ENCODE data around the gene CCDC51. TPM values are rescaled to one million over a fixed set of nuclear protein-coding genes. Genes with fewer than 3 reads are reported as not detected.

The CCDC51 gene
- total and polyA plus RNA-seq, 2 of the 13 experiments (the other 11 are each of a cell fraction or from before 2014, with no cell fraction given): 18.1 to 29.4 TPM

DNA sequence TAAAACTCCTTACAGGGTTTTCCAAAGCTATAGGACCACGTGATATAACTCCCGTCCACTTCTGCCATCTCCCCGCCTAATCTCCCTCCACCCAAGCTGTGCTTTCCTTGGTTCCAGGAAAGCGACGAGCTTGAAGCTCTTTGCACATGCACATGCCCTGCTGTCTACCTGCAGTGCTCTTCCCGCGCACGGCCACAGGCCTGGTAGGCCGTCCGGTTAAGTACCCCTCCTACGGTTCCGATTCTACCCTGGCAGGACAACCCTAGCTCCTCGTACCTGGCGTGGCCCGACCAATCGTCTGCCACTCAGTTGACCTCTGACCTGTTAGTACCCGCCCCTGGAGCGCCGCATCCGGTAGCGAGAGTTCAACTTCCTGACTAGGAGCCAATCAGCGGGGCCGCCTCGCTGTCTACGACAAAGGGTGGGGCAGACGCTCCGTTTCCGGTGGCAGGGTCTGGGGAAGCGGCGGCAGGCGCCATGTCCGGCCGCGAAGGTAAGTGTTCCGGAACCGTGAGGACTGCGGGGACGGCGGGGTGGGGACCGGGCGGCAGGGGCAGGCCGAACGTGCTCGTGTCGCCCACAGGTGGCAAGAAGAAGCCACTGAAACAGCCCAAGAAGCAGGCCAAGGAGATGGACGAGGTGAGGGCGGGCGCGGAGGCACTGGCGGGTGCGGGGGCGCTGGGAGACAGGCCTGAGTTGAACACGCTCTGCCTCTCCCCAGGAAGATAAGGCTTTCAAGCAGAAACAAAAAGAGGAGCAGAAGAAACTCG is at the start of gene CCDC51, which contains the start of gene TMA7 (continued):
- TF ChIP-seq, protein P1, sequence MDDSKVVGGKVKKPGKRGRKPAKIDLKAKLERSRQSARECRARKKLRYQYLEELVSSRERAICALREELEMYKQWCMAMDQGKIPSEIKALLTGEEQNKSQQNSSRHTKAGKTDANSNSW (CRISPR knock-in tag; IDR thresholded peaks at IDR 0.05; ENCODE audit: borderline replicate concordance): no peak; the same call in 1 of the 2 replicates
- TF ChIP-seq, protein P2, sequence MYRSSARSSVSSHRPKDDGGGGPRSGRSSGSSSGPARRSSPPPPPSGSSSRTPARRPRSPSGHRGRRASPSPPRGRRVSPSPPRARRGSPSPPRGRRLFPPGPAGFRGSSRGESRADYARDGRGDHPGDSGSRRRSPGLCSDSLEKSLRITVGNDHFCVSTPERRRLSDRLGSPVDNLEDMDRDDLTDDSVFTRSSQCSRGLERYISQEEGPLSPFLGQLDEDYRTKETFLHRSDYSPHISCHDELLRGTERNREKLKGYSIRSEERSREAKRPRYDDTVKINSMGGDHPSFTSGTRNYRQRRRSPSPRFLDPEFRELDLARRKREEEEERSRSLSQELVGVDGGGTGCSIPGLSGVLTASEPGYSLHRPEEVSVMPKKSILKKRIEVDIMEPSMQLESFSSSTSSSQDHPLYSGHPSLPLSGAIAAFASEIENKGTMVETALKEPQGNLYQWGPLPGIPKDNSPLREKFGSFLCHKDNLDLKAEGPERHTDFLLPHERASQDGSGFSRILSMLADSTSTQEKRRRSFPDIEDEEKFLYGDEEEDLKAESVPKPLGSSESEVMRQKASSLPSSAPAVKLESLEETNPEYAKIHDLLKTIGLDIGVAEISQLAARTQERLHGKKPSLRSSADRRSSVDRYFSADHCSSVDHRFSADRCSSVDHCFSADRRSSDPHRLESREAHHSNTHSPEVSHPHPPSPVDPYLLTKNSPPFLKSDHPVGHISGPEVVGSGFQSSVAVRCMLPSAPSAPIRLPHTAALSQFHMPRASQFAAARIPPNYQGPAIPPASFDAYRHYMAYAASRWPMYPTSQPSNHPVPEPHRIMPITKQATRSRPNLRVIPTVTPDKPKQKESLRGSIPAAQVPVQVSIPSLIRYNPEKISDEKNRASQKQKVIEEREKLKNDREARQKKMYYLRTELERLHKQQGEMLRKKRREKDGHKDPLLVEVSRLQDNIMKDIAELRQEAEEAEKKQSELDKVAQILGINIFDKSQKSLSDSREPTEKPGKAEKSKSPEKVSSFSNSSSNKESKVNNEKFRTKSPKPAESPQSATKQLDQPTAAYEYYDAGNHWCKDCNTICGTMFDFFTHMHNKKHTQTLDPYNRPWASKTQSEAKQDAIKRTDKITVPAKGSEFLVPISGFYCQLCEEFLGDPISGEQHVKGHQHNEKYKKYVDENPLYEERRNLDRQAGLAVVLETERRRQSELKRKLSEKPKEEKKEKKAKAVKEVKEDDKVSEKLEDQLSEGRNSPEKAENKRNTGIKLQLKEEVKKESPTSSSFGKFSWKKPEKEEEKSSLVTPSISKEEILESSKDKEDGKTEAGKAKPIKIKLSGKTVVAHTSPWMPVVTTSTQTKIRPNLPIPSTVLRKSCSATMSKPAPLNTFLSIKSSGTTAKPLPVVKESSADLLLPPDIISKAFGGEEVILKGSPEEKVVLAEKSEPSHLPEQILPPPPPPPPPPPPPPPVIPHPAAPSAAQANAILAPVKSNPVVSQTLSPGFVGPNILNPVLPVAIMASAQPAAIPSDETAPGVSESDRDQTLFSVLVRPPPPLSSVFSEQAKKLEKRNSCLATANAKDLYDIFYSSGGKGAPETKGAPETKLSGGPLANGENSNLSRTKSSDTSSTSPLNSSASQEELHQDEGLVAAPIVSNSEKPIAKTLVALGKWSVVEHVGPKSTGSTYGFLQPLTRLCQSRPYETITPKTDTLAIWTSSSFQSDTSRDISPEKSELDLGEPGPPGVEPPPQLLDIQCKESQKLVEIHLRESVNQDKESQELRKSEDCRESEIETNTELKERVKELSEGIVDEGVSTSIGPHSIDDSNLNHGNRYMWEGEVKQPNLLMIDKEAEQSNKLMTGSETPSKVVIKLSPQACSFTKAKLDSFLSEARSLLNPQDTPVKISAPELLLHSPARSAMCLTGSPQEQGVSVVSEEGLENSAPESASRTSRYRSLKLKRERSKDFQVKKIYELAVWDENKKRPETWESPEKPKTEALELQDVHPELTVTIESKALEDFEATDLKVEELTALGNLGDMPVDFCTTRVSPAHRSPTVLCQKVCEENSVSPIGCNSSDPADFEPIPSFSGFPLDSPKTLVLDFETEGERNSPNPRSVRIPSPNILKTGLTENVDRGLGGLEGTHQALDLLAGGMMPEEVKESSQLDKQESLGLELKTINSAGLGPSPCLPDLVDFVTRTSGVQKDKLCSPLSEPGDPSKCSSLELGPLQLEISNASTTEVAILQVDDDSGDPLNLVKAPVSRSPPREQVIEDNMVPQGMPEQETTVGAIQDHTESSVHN (CRISPR knock-in tag; IDR thresholded peaks at IDR 0.05): no peak
- TF ChIP-seq, protein P3, sequence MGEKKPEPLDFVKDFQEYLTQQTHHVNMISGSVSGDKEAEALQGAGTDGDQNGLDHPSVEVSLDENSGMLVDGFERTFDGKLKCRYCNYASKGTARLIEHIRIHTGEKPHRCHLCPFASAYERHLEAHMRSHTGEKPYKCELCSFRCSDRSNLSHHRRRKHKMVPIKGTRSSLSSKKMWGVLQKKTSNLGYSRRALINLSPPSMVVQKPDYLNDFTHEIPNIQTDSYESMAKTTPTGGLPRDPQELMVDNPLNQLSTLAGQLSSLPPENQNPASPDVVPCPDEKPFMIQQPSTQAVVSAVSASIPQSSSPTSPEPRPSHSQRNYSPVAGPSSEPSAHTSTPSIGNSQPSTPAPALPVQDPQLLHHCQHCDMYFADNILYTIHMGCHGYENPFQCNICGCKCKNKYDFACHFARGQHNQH (CRISPR knock-in tag; IDR thresholded peaks at IDR 0.05): peak; percentile 62; the same call in 1 of the 2 replicates
- TF ChIP-seq, protein P4, sequence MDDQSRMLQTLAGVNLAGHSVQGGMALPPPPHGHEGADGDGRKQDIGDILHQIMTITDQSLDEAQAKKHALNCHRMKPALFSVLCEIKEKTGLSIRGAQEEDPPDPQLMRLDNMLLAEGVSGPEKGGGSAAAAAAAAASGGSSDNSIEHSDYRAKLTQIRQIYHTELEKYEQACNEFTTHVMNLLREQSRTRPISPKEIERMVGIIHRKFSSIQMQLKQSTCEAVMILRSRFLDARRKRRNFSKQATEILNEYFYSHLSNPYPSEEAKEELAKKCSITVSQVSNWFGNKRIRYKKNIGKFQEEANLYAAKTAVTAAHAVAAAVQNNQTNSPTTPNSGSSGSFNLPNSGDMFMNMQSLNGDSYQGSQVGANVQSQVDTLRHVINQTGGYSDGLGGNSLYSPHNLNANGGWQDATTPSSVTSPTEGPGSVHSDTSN (CRISPR knock-in tag; IDR thresholded peaks at IDR 0.05; ENCODE audit: borderline replicate concordance): no peak
- TF ChIP-seq ZNF205 (CRISPR knock-in tag; IDR thresholded peaks at IDR 0.05) (no peak), ZNF331 (CRISPR knock-in tag; IDR thresholded peaks at IDR 0.05) (peak; percentile 77), CHCHD3 (CRISPR knock-in tag; IDR thresholded peaks at IDR 0.05) (no peak), TEAD3 (CRISPR knock-in tag; optimal IDR thresholded peaks at IDR 0.05; ENCODE audit: borderline replicate concordance) (peak; percentile 29), TOE1 (CRISPR knock-in tag; IDR thresholded peaks at IDR 0.05) (no peak), SIN3A (IDR thresholded peaks at IDR 0.05; ENCODE audit: borderline replicate concordance, low read depth, low read length) (no peak), PCBP1 (IDR thresholded peaks at IDR 0.05; ENCODE audit: borderline replicate concordance, low read depth, low read length) (peak; percentile 82; the same call in 1 of the 2 replicates), JDP2 (CRISPR knock-in tag; IDR thresholded peaks at IDR 0.05; ENCODE audit: borderline replicate concordance) (no peak), ELF1 (CRISPR knock-in tag; IDR thresholded peaks at IDR 0.05) (peak; percentile 98), SIX1 (CRISPR knock-in tag; IDR thresholded peaks at IDR 0.05; ENCODE audit: borderline replicate concordance) (no peak; the same call in 1 of the 2 replicates), JUND (CRISPR knock-in tag; IDR thresholded peaks at IDR 0.05) (no peak)
- TF ChIP-seq, protein P5, sequence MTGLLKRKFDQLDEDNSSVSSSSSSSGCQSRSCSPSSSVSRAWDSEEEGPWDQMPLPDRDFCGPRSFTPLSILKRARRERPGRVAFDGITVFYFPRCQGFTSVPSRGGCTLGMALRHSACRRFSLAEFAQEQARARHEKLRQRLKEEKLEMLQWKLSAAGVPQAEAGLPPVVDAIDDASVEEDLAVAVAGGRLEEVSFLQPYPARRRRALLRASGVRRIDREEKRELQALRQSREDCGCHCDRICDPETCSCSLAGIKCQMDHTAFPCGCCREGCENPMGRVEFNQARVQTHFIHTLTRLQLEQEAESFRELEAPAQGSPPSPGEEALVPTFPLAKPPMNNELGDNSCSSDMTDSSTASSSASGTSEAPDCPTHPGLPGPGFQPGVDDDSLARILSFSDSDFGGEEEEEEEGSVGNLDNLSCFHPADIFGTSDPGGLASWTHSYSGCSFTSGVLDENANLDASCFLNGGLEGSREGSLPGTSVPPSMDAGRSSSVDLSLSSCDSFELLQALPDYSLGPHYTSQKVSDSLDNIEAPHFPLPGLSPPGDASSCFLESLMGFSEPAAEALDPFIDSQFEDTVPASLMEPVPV (CRISPR knock-in tag; IDR thresholded peaks at IDR 0.05): peak; percentile 66

Measured in HepG2 (cell line).